ENCODE measurements around the gene CYP2R1. TPM values are rescaled to one million over a fixed set of nuclear protein-coding genes. Genes with fewer than 3 reads are reported as not detected.

CYP2R1 gene, protein sequence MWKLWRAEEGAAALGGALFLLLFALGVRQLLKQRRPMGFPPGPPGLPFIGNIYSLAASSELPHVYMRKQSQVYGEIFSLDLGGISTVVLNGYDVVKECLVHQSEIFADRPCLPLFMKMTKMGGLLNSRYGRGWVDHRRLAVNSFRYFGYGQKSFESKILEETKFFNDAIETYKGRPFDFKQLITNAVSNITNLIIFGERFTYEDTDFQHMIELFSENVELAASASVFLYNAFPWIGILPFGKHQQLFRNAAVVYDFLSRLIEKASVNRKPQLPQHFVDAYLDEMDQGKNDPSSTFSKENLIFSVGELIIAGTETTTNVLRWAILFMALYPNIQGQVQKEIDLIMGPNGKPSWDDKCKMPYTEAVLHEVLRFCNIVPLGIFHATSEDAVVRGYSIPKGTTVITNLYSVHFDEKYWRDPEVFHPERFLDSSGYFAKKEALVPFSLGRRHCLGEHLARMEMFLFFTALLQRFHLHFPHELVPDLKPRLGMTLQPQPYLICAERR
- total RNA-seq (17.3 TPM), polyA plus RNA-seq (ENCODE audit: insufficient read depth in 1 of 8, insufficient read length in 8 of 8, low replicate concordance in 1 of 8) (10 to 100 TPM; 10.1 to 16.7 (median 13.3) TPM)
- long read RNA-seq, donor 1 = 0 reads
- long read RNA-seq, donor 2 = 0 reads
- long read RNA-seq, donor 3, partial matches to known transcripts = 0 of 2 reads
- long read RNA-seq, donor 3, other reads (novel, unspliced or antisense) = 0 of 2 reads
- long read RNA-seq, donor 4 = 0 reads
- long read RNA-seq, donor 5, partial matches to known transcripts = 17 of 20 reads
- long read RNA-seq, donor 5, other reads (novel, unspliced or antisense) = 0 of 20 reads
- long read RNA-seq, donor 6 = 0 reads
- long read RNA-seq, donor 7, partial matches to known transcripts = 0 of 1 reads
- long read RNA-seq, donor 7, other reads (novel, unspliced or antisense) = 0 of 1 reads
- long read RNA-seq, donor 8, partial matches to known transcripts = 0 of 2 reads
- long read RNA-seq, donor 8, other reads (novel, unspliced or antisense) = 0 of 2 reads
- long read RNA-seq, donor 9, partial matches to known transcripts = 0 of 1 reads
- long read RNA-seq, donor 9, other reads (novel, unspliced or antisense) = 0 of 1 reads
- long read RNA-seq, donor 10, partial matches to known transcripts = 11 of 15 reads
- long read RNA-seq, donor 10, other reads (novel, unspliced or antisense) = 0 of 15 reads
- long read RNA-seq, donor 11 = 0 reads

DNA sequence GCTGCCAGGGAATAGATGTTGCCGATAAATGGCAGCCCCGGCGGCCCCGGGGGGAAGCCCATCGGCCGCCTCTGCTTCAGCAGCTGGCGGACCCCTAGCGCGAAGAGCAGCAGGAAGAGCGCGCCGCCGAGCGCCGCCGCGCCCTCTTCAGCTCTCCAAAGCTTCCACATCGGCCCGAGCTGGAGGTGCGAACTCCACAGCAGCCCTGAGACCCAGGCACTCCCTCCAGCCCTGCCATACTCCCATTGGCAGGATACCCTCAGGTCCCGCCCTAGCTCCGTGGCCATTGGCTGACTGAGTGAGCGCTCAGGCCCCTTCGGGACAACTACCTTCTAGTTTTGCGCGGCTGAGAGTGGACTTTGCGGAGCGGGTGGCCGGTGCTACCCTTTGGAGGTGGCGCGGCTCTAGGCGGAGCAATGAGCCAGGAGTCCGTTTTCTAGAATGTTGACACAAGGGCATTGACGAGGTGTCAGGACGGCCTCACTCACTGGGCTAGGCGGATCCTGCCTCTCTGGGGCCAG, at the start of gene CYP2R1:
CYP2R1 (minus strand) TSS at position 196 of the 521 bp plus-strand sequence; CDS start at position 170, 26 bp downstream.
- under 1% methylated on average over 36 of the region's 36 CpGs for WGBS (ENCODE audit: insufficient coverage)
- peak within 1 kb of the TSS; percentile 77 for H3K27ac ChIP-seq (ENCODE audit: low read length)
- H3K4me1 ChIP-seq (ENCODE audit: control insufficient read depth, insufficient read depth, low read length) = peaks cover 12% of the 10 kb centered on the region
- H3K36me3 ChIP-seq (ENCODE audit: control insufficient read depth, insufficient read depth, low read length) = no peaks in the 10 kb centered on the region
- no peaks in the 10 kb centered on the region for H3K27me3 ChIP-seq (ENCODE audit: control insufficient read depth, insufficient read depth, low read length)
- H3K4me3 ChIP-seq (ENCODE audit: low read length) = peak within 1 kb of the TSS; percentile 79
- no peaks in the 10 kb centered on the region for H3K9me3 ChIP-seq (replicated peaks; ENCODE audit: control insufficient read depth, low read depth, low read length)
- DNase-seq = peak; percentile 98

DNA sequence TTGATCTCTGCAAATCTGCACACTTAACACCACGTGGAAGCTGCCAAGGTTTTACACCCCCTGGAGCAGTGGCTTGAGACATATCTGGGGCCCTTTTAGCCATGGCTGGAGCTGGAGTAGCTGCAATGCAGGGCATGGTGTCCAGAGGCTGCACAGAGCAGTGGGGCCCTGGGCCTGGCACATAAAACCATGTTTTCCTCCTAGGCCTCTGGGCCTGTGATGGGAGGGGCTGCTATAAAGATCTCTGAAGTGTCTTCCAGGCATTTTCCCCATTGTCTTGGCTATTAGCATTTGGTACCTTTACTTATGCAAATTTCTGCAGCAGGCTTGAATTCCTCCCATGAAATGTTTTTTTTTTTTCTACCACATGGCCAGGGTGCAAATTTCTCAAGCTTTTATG, 46.9 kb upstream of the CYP2R1 start:
- H3K4me1 ChIP-seq (ENCODE audit: control insufficient read depth, insufficient read depth, low read length) = no peaks in the 10 kb centered on the region
- DNase-seq = no peak
- 30% methylated on average over 1 of the region's 1 CpG for WGBS (ENCODE audit: insufficient coverage)
- H3K36me3 ChIP-seq (ENCODE audit: control insufficient read depth, insufficient read depth, low read length) = no peaks in the 10 kb centered on the region
- no peak overlapping the region for H3K4me3 ChIP-seq (ENCODE audit: low read length)
- no peaks in the 10 kb centered on the region for H3K27me3 ChIP-seq (ENCODE audit: control insufficient read depth, insufficient read depth, low read length)
- H3K27ac ChIP-seq (ENCODE audit: low read length) = no peak overlapping the region
- H3K9me3 ChIP-seq (replicated peaks; ENCODE audit: control insufficient read depth, low read depth, low read length) = no peaks in the 10 kb centered on the region

DNA sequence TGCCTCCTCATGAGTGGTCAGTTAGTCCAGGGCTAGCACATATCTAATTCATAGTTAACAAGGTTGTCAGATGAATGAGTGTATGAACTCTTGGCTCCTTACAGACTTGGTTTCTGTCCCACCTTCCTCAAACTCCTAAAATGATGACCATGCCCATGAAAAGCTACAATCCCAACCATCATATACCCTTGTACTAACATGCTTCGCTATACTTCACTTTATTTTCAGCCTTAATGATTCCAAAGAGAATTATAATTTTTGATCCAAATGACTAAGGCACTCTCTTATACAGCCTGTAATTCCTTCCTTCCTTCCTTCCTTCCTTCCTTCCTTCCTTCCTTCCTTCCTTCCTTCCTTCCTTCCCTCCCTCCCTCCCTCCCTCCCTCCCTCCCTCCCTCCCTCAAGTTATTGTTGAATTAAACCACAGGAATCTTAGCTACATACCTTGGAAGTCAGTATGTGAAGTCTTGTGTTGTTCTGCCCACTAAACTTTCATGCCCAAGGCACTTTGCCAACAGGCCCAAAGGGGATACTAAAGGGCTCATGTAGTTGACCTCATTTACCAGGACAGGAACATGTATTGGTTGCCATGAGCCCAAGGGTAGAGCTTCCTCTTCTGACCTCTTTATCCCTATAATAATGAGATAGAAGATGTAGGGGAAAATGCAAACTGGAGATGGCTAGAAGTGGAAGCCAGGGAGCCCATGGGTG, 42.8 kb upstream of the CYP2R1 start:
- no peaks in the 10 kb centered on the region for H3K9me3 ChIP-seq (replicated peaks; ENCODE audit: control insufficient read depth, low read depth, low read length)
- no CpG with 5 or more reads among the region's 1 CpG for WGBS (ENCODE audit: insufficient coverage)
- no peaks in the 10 kb centered on the region for H3K27me3 ChIP-seq (ENCODE audit: control insufficient read depth, insufficient read depth, low read length)
- DNase-seq = no peak
- H3K27ac ChIP-seq (ENCODE audit: low read length) = no peak overlapping the region
- no peak overlapping the region for H3K4me3 ChIP-seq (ENCODE audit: low read length)
- H3K36me3 ChIP-seq (ENCODE audit: control insufficient read depth, insufficient read depth, low read length) = no peaks in the 10 kb centered on the region
- H3K4me1 ChIP-seq (ENCODE audit: control insufficient read depth, insufficient read depth, low read length) = no peaks in the 10 kb centered on the region

DNA sequence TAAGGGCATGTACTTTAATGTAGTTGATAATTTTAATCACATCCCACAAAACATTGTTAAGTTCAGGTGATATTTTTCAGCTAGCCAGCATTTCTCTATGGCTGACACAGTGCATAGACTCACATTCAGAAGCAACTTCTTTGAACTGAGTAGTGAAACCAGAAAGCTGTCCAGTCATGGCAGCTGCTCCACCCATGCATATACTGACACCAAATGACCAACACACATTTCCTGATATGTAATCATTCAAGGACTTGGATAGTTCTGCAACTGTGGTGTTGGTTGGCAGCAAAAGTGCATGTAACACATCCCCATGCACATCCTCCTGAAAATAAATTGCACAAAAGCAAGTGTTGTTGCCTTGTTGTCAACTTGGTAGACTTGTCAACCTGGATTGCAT, 40.4 kb upstream of the CYP2R1 start:
- no peaks in the 10 kb centered on the region for H3K4me1 ChIP-seq (ENCODE audit: control insufficient read depth, insufficient read depth, low read length)
- no peak for DNase-seq
- H3K9me3 ChIP-seq (replicated peaks; ENCODE audit: control insufficient read depth, low read depth, low read length) = no peaks in the 10 kb centered on the region
- no peak overlapping the region for H3K27ac ChIP-seq (ENCODE audit: low read length)
- H3K27me3 ChIP-seq (ENCODE audit: control insufficient read depth, insufficient read depth, low read length) = no peaks in the 10 kb centered on the region
- H3K36me3 ChIP-seq (ENCODE audit: control insufficient read depth, insufficient read depth, low read length) = no peaks in the 10 kb centered on the region
- no peak overlapping the region for H3K4me3 ChIP-seq (ENCODE audit: low read length)

DNA sequence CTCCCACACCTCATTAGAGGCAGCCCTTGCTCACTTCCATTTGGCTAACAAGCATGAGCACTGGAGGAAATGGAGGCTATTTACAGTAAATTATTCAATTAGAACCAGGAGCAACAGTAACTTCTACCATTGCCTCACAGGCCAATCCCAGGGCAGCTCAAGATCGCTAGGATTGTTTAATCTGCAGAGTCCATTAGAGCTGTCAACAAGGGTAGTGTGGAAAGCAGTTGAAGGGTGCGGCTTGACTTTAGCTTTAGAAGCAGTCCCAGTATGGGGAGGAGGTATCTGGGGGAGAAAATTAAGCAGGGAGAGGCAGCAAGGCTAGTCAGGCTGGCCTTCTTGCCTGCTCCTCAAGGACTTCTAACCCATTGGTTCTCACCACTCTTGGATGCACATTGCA, 38.3 kb upstream of the CYP2R1 start:
- no peaks in the 10 kb centered on the region for H3K27me3 ChIP-seq (ENCODE audit: control insufficient read depth, insufficient read depth, low read length)
- no peak overlapping the region for H3K27ac ChIP-seq (ENCODE audit: low read length)
- no peak for DNase-seq
- 50% methylated on average over 1 of the region's 2 CpGs for WGBS (ENCODE audit: insufficient coverage)
- H3K4me3 ChIP-seq (ENCODE audit: low read length) = no peak overlapping the region
- no peaks in the 10 kb centered on the region for H3K9me3 ChIP-seq (replicated peaks; ENCODE audit: control insufficient read depth, low read depth, low read length)
- H3K36me3 ChIP-seq (ENCODE audit: control insufficient read depth, insufficient read depth, low read length) = no peaks in the 10 kb centered on the region
- H3K4me1 ChIP-seq (ENCODE audit: control insufficient read depth, insufficient read depth, low read length) = no peaks in the 10 kb centered on the region

DNA sequence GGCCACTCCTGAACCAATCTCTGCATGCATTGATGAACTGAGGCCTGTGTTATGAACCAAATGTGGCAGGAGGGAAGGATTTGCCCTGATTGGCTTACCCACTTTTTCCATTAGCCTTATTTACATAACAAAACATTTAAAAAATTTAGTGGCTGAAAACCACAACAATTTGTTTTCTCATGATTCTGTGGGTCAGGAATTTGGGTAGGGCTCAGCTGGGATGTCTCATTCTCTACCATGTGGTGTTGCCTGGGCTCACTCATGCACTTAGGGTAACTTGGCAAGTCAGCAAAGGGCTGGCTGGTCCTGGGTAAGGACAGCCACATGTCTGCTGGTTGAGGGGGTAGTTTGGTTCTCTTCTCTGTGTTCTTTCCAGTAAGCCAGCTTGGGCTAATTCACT, 35.1 kb upstream of the CYP2R1 start:
- no peak overlapping the region for H3K27ac ChIP-seq (ENCODE audit: low read length)
- H3K9me3 ChIP-seq (replicated peaks; ENCODE audit: control insufficient read depth, low read depth, low read length) = no peaks in the 10 kb centered on the region
- no peaks in the 10 kb centered on the region for H3K36me3 ChIP-seq (ENCODE audit: control insufficient read depth, insufficient read depth, low read length)
- no peaks in the 10 kb centered on the region for H3K4me1 ChIP-seq (ENCODE audit: control insufficient read depth, insufficient read depth, low read length)
- no peak for DNase-seq
- no peak overlapping the region for H3K4me3 ChIP-seq (ENCODE audit: low read length)
- no peaks in the 10 kb centered on the region for H3K27me3 ChIP-seq (ENCODE audit: control insufficient read depth, insufficient read depth, low read length)

DNA sequence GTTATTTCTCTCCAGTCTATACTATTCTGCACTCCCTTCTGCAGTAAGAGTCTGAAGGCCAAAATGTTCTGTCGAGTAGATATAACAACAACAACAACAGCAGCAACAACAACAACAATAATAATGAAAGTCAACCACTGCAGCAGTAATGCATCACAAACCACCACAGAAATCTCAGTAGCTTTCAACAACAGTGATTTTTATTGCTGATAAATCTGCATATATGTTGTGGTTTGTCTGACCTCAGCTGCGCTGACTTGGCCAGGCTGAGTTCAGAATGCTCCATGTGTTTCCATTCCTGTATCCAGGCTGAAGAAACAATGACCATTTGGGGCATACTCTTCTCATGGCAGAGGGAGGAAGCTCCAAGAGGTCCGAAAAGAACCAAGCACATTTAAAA, 32.3 kb upstream of the CYP2R1 start:
- DNase-seq = no peak
- no peaks in the 10 kb centered on the region for H3K9me3 ChIP-seq (replicated peaks; ENCODE audit: control insufficient read depth, low read depth, low read length)
- no peaks in the 10 kb centered on the region for H3K27me3 ChIP-seq (ENCODE audit: control insufficient read depth, insufficient read depth, low read length)
- no peak overlapping the region for H3K27ac ChIP-seq (ENCODE audit: low read length)
- H3K4me1 ChIP-seq (ENCODE audit: control insufficient read depth, insufficient read depth, low read length) = no peaks in the 10 kb centered on the region
- WGBS (ENCODE audit: insufficient coverage) = no CpG with 5 or more reads among the region's 3 CpGs
- H3K36me3 ChIP-seq (ENCODE audit: control insufficient read depth, insufficient read depth, low read length) = no peaks in the 10 kb centered on the region
- no peak overlapping the region for H3K4me3 ChIP-seq (ENCODE audit: low read length)

DNA sequence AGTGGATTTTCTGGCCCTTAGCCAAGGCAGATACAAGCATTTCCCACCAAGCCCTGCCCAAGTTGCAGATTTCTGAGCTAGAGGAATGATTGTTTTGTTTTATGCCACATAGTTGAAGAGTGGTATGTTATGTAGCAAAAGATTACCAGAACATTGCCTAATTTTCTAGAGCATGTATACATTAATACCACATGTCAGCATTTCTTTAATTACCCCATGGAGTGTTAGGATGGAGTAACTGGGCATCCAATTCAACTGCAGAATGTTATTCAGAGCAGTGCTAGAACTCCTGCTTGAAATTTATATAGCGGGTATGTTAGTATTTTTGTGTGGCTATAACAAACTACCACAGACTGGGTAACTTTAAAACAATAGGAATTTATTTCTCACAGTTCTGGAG, 24.4 kb upstream of the CYP2R1 start:
- WGBS (ENCODE audit: insufficient coverage) = no CpG with 5 or more reads among the region's 1 CpG
- Histone ChIP-seq H3K27ac (ENCODE audit: low read length) (no peak overlapping the region), H3K36me3 (ENCODE audit: control insufficient read depth, insufficient read depth, low read length) (no peaks in the 10 kb centered on the region), H3K27me3 (ENCODE audit: control insufficient read depth, insufficient read depth, low read length) (no peaks in the 10 kb centered on the region), H3K9me3 (replicated peaks; ENCODE audit: control insufficient read depth, low read depth, low read length) (no peaks in the 10 kb centered on the region), H3K4me3 (ENCODE audit: low read length) (no peak overlapping the region), H3K4me1 (ENCODE audit: control insufficient read depth, insufficient read depth, low read length) (no peaks in the 10 kb centered on the region)
- DNase-seq = no peak

DNA sequence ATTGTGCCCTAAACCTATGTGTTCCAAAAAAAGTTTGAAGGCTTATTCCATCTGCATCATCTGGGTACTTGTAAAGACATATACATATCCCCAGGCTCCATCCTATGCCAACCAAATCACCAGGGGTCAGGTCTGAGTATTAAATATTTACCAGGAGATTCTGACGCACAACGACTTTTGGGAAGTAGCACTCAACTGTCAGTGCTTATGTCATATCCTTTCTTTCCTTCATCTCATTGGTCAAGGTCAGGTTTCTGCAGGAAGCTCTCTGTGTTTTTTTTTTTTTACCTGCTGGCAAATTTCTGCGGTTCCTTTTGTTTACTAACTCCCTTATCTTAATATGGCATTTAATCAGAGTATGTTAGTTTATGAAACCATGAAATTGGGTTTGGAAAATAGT, 22.5 kb upstream of the CYP2R1 start:
- 92% methylated on average over 2 of the region's 3 CpGs for WGBS (ENCODE audit: insufficient coverage)
- Histone ChIP-seq H3K4me1 (ENCODE audit: control insufficient read depth, insufficient read depth, low read length) (no peaks in the 10 kb centered on the region), H3K9me3 (replicated peaks; ENCODE audit: control insufficient read depth, low read depth, low read length) (no peaks in the 10 kb centered on the region), H3K4me3 (ENCODE audit: low read length) (no peak overlapping the region), H3K27ac (ENCODE audit: low read length) (no peak overlapping the region), H3K36me3 (ENCODE audit: control insufficient read depth, insufficient read depth, low read length) (no peaks in the 10 kb centered on the region), H3K27me3 (ENCODE audit: control insufficient read depth, insufficient read depth, low read length) (no peaks in the 10 kb centered on the region)
- no peak for DNase-seq

All from muscle of leg (tissue), 16 donors.